Mucosa of descending colon (tissue), 3 donors: ENCODE data around the gene EFNA5. TPM values are rescaled to one million over a fixed set of nuclear protein-coding genes. Genes with fewer than 3 reads are reported as not detected.
A peak's percentile ranks its signal among the peaks of the same experiment; 100 is the strongest.

Experiments used
- ATAC-seq: fragments of 200-7000 bp; cut with Tn5 transposase; one replicate; pipeline ENCODE4 v1.9.1; 2020; ENCODE audit warnings: mild to moderate bottlenecking, moderate library complexity
- DNase-seq, 3 donors: peaks; one replicate each; pipeline ENCODE4 v3.0.0-alpha.2; 2020
- H3K36me3 ChIP-seq: fragments of 200-600 bp; one replicate; pipeline ENCODE4 v1.8.0; 2021; ENCODE audit warnings: low read depth, mild to moderate bottlenecking
- H3K4me1 ChIP-seq: fragments of 200-600 bp; one replicate; pipeline ENCODE4 v1.8.0; 2021; ENCODE audit warnings: low read depth, mild to moderate bottlenecking
- H3K4me3 ChIP-seq: fragments of 200-600 bp; one replicate; pipeline ENCODE4 v1.8.0; 2021; ENCODE audit warnings: mild to moderate bottlenecking
- H3K9me3 ChIP-seq: fragments of 200-600 bp; one replicate; pipeline ENCODE4 v1.8.0; 2021; ENCODE audit warnings: mild to moderate bottlenecking
- intact Hi-C, 2 donors: fragments of 100-400 bp; cut with DNase I in 1 of 2; cut with micrococcal nuclease in 1 of 2; formaldehyde crosslinking; loops; one replicate each; pipeline versions ENCODE4 v1.11.0 to v1.11.1; 2022; cut with DNase I, micrococcal nuclease
- total RNA-seq, 3 donors: library from RNA; stranded (reverse); fragmentation: NEBNext Ultra II Directional in 2 of 3; extraction: Animal tissue kit (Norgen Biotek cat#: 25700) in 2 of 3; gene quantifications; one replicate each; pipeline versions ENCODE4 v1.2.1 to v1.2.4, GENCODE V29; 2021 to 2023
- TF ChIP-seq, protein P1 (sequence below): fragments of 200-600 bp; IDR thresholded peaks from one replicate; pipeline ENCODE4 v1.8.0; 2022; ENCODE audit warnings: antibody characterized with exemption, mild to moderate bottlenecking
- donor health status: DM: no; HTN: no; CAD: no; lungs with moderate emphysema.
- donor health status: DM: no; HTN: no; CAD: no.
- donor health status: DM: no; HTN: yes; CAD: no.

Gene EFNA5
- total RNA-seq, 3 donors from 2014 or later, result 12.7 to 14.4 (median 14.3) TPM

DNA sequence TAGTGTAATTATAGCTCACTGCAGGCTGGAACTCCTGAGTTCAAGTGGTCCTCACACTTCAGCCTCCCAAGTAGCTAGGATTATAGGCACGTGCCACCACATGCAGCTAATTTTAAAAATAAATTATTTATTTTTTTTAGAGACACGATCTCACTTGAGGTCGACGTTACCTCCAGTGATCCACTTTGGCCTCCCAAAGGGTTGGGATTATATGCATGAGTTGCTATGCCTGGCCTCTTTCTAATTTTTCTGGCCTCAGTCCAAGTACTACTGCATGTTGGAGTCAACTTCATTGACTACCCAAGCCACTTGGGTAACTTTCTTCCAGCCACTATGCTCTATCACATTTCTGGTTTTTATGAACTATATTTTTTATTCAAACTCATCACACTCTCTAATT is 148.3 kb downstream of the EFNA5 start:
- ATAC-seq (no peak), DNase-seq (no peak)
- TF ChIP-seq, protein P1, sequence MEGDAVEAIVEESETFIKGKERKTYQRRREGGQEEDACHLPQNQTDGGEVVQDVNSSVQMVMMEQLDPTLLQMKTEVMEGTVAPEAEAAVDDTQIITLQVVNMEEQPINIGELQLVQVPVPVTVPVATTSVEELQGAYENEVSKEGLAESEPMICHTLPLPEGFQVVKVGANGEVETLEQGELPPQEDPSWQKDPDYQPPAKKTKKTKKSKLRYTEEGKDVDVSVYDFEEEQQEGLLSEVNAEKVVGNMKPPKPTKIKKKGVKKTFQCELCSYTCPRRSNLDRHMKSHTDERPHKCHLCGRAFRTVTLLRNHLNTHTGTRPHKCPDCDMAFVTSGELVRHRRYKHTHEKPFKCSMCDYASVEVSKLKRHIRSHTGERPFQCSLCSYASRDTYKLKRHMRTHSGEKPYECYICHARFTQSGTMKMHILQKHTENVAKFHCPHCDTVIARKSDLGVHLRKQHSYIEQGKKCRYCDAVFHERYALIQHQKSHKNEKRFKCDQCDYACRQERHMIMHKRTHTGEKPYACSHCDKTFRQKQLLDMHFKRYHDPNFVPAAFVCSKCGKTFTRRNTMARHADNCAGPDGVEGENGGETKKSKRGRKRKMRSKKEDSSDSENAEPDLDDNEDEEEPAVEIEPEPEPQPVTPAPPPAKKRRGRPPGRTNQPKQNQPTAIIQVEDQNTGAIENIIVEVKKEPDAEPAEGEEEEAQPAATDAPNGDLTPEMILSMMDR, result no peak
- peaks cover 5% of the 10 kb centered on the region for H3K4me1 ChIP-seq
- H3K9me3 ChIP-seq, result no peaks in the 10 kb centered on the region
- H3K36me3 ChIP-seq, result no peaks in the 10 kb centered on the region
- intact Hi-C loops, result no loop called here
- H3K4me3 ChIP-seq, result no peak overlapping the region

DNA sequence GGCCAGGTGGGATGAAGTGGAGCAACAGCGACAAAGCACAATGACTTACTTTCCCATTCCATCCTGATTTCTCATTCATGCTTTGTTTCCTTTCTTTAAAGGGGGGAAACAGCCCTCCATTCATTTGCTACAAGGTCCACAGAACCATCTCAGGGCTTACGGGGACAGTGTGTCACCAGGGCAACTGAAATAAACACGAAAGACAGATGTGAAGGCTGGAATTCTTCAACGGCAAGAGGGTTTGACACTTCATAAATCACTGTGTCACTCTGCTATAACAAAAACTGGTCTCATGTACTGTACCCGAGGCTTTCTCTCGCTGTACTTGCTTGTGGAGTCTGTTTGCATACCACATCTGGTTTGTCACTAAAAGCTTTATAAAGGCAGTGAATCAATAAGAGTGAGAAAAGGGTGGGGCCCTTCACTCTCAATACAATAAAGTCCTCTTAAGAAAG is 150.8 kb downstream of the EFNA5 start:
- no peak overlapping the region for H3K4me3 ChIP-seq
- peaks cover 5% of the 10 kb centered on the region for H3K4me1 ChIP-seq
- H3K9me3 ChIP-seq, result no peaks in the 10 kb centered on the region
- no peaks in the 10 kb centered on the region for H3K36me3 ChIP-seq
- intact Hi-C loops, result no loop called here
- TF ChIP-seq, protein P1, result no peak
- DNase-seq (no peak), ATAC-seq (peak; percentile 81)

DNA sequence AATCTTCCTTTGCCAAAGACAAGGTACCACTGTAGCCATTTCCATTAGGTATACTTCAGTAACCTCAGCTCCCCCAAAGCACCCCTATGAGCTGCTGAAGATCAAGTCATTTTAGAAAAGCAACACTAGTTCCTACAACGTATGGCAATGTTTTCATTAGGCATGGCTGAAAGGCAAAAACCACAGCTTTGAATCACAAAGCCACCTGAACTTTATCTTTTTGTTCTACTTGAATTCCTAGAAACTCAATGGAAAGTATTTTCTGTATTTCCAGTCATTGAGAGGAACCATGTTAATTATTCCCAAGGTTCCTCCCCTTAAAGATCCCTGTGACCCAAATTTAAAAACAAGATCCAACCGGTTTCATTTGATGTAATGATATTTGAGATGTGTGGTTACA is 152.1 kb downstream of the EFNA5 start:
- no peaks in the 10 kb centered on the region for H3K9me3 ChIP-seq
- H3K4me3 ChIP-seq, result no peak overlapping the region
- H3K36me3 ChIP-seq, result no peaks in the 10 kb centered on the region
- intact Hi-C loops, result no loop called here
- DNase-seq (no peak), ATAC-seq (no peak)
- TF ChIP-seq, protein P1, result no peak
- peaks cover 5% of the 10 kb centered on the region for H3K4me1 ChIP-seq

DNA sequence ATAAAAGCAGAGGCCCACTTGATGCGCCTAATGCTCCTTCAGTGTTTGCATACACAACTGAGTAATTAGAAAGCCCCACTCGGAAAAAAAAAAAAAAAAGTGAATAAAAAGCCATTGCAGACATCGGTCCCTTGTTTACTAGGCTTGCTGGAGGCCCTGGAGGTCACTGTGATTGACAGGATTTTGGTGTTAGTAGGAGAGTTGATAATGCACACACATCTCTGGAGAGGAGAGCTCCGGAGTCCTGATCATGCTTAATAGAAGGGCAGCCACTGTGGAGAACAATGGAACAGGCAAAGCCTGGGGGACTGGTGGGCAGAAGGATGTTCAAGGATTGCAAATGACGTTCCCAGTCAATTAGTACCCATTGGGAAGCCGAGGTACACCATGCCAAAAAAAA is 152.5 kb downstream of the EFNA5 start:
- intact Hi-C loops, result no loop called here
- H3K36me3 ChIP-seq, result no peaks in the 10 kb centered on the region
- peaks cover 5% of the 10 kb centered on the region for H3K4me1 ChIP-seq
- ATAC-seq (no peak), DNase-seq (no peak)
- no peak overlapping the region for H3K4me3 ChIP-seq
- H3K9me3 ChIP-seq, result no peaks in the 10 kb centered on the region
- TF ChIP-seq, protein P1, result no peak

DNA sequence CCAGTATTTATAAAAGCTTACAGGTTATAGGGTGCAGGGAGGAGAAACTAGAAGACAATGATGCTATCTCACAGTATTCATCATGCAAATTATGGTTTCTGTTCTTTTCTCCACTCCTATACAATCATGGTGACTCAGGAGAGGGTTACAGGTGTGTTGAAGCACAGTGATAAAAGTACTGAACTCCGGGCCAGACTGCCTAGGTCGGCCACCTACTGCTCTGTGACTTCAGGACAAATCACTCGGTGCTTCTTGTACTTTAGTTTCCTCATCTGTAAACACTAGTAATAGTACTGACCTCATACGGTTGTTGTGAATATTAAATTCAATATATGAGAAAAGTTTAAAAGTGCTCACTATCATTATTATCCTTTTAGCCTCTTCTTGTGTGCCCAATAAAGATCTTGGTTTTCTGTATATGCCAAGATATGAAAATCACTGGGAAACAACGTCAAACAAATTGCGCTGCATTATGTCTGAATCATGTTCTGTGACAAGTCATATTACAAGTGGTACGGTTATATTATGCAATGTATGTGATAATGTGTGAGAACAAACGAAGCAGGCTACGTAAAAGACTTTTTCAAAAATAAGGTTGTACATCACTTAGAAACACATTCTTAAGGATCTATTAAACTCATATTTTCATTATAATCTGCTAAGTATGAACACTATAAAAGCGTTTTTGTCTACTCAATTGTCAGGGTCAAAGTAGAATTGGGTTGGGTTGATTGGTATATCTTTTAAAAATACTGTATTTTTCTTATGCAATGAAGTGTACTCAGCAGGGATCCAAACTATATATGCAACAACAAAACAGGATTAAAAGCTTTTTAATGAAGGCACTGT is 153.3 kb downstream of the EFNA5 start:
- DNase-seq (no peak), ATAC-seq (peak; percentile 82)
- Histone ChIP-seq H3K4me1 (peaks cover 5% of the 10 kb centered on the region), H3K36me3 (no peaks in the 10 kb centered on the region), H3K9me3 (no peaks in the 10 kb centered on the region), H3K4me3 (no peak overlapping the region)
- TF ChIP-seq, protein P1, result no peak
- intact Hi-C loops, result no loop called here
